Astrocyte (in vitro differentiated cells and primary cell): ENCODE measurements around the gene MUC6. TPM values are rescaled to one million over a fixed set of nuclear protein-coding genes. Genes with fewer than 3 reads are reported as not detected.

Experiments used
- DNase-seq: peaks from one replicate; pipeline ENCODE4 v3.0.0-alpha.2; 2010; ENCODE audit warnings: low read depth
- FAIRE-seq: peaks from 2 replicates; lab custom pipeline; 2011; peaks lifted over from hg19 to GRCh38; lab: Jason Lieb, UNC
- H2AFZ ChIP-seq: 2 replicates; pipeline ENCODE4 v1.6.0; 2012; ENCODE audit warnings: low read depth, low read length, inconsistent platforms
- H3K27ac ChIP-seq: 2 replicates; pipeline ENCODE4 v1.5.1; 2011; ENCODE audit warnings: low read depth, low read length, inconsistent platforms
- H3K27me3 ChIP-seq: 2 replicates; pipeline ENCODE4 v1.6.0; 2011; ENCODE audit warnings: low read length, inconsistent platforms; ENCODE audit not compliant: insufficient read depth
- H3K36me3 ChIP-seq: 2 replicates; pipeline ENCODE4 v1.5.1; 2011; ENCODE audit warnings: low read length, inconsistent platforms; ENCODE audit not compliant: insufficient read depth
- H3K4me1 ChIP-seq: 2 replicates; pipeline ENCODE4 v1.5.1; 2011; ENCODE audit warnings: low read length, inconsistent platforms; ENCODE audit not compliant: insufficient read depth
- H3K4me2 ChIP-seq: 2 replicates; pipeline ENCODE4 v1.6.0; 2012; ENCODE audit warnings: low read length, inconsistent platforms
- H3K4me3 ChIP-seq: 2 replicates; pipeline ENCODE4 v1.5.1; 2011; ENCODE audit warnings: low read depth, mild to moderate bottlenecking, low read length, inconsistent platforms; ENCODE audit not compliant: insufficient read depth
- H3K79me2 ChIP-seq: 2 replicates; pipeline ENCODE4 v1.6.0; 2012; ENCODE audit warnings: mild to moderate bottlenecking, low read length, inconsistent platforms; ENCODE audit not compliant: insufficient read depth
- H3K9ac ChIP-seq: 2 replicates; pipeline ENCODE4 v1.6.0; 2012; ENCODE audit warnings: mild to moderate bottlenecking, low read length, inconsistent platforms
- H3K9me3 ChIP-seq: 2 replicates; pipeline ENCODE4 v1.5.1; 2012; ENCODE audit warnings: low read depth, mild to moderate bottlenecking, low read length, inconsistent platforms; ENCODE audit not compliant: insufficient read depth
- H4K20me1 ChIP-seq: 2 replicates; pipeline ENCODE4 v1.6.0; 2012; ENCODE audit warnings: low read length, inconsistent platforms; ENCODE audit not compliant: insufficient read depth
- H3K27ac Mint-ChIP-seq: one replicate; pipeline ENCODE4 v1.8.0; 2021; ENCODE audit warnings: mild to moderate bottlenecking, mixed read lengths; ENCODE audit not compliant: unreplicated experiment
- H3K27me3 Mint-ChIP-seq: one replicate; pipeline ENCODE4 v1.8.0; 2021; ENCODE audit warnings: low read depth, mixed read lengths; ENCODE audit not compliant: unreplicated experiment
- H3K36me3 Mint-ChIP-seq: one replicate; pipeline ENCODE4 v1.8.0; 2021; ENCODE audit warnings: low read depth, mixed read lengths; ENCODE audit not compliant: unreplicated experiment
- H3K4me1 Mint-ChIP-seq: one replicate; pipeline ENCODE4 v1.8.0; 2021; ENCODE audit warnings: low read depth, mixed read lengths; ENCODE audit not compliant: unreplicated experiment
- H3K4me3 Mint-ChIP-seq: one replicate; pipeline ENCODE4 v1.8.0; 2021; ENCODE audit warnings: mild to moderate bottlenecking, moderate library complexity, mixed read lengths; ENCODE audit not compliant: unreplicated experiment
- H3K9me3 Mint-ChIP-seq: one replicate; pipeline ENCODE4 v1.8.0; 2021; ENCODE audit warnings: mild to moderate bottlenecking, mixed read lengths; ENCODE audit not compliant: unreplicated experiment
- EZH2 ChIP-seq: IDR thresholded peaks from 2 replicates; pipeline ENCODE4 v1.6.1; 2012; ENCODE audit warnings: mild to moderate bottlenecking, low read length, inconsistent platforms; ENCODE audit not compliant: insufficient read depth
- total RNA-seq: library from RNA; stranded (reverse); gene quantifications from 2 replicates; pipeline ENCODE4 v1.2.1, GENCODE V29; 2021
- TF ChIP-seq, protein P1 (sequence below): IDR thresholded peaks from 2 replicates; pipeline ENCODE4 v1.5.1; 2011; ENCODE audit warnings: low read depth, mild to moderate bottlenecking, inconsistent platforms, low read length, moderate library complexity; ENCODE audit not compliant: insufficient read depth

Gene MUC6
- total RNA-seq, 1 donor from 2014 or later = not detected

DNA sequence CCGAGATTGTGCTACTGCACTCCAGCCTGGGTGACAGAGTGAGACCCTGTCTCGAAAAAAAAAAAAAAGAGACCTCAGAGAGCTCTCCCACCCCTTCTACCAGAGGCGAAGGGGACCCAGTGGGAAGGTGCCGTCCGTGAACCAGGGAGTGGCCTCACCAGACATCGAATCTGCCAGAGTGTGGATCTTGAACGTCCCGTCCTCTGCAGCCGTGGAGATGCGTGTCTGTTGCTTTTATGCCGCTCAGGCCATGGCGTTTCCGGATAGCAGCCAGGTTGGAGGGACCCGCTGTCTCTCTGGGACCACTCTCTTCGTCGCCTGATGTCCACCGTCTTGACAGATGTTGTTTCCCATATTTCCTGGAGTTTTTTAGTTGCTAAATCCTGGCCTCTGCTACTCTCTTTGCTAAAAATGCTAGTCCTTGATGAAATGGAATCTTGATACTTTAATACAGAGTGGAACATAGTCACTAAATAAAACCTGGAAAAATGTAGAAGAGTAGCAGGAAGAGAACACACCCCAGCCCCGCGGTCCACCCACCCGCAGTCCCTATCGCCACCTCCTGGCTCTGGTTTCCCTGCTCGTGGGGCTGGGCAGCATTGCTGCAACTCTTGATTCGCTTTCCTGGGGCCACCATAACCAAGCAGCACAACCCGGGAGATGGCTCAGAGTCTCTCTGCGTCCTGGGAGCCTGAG lies 12.0 kb upstream of the MUC6 start:
- Histone ChIP-seq H3K27me3 (peaks cover 13% of the 10 kb centered on the region), H3K4me3 (no peak overlapping the region), H3K9me3 (no peaks in the 10 kb centered on the region), H2AFZ (no peak overlapping the region), H3K36me3 (no peaks in the 10 kb centered on the region), H3K9ac (no peak overlapping the region), H3K27ac (no peak overlapping the region), H4K20me1 (no peaks in the 10 kb centered on the region), H3K4me1 (no peaks in the 10 kb centered on the region), H3K4me2 (no peak overlapping the region), H3K79me2 (no peaks in the 10 kb centered on the region)
- no peaks in the 10 kb centered on the region for H3K4me1 Mint-ChIP-seq
- no peak for FAIRE-seq
- H3K27ac Mint-ChIP-seq = no peak overlapping the region
- peaks cover 24% of the 10 kb centered on the region for H3K27me3 Mint-ChIP-seq
- TF ChIP-seq EZH2 = no peak
- TF ChIP-seq, protein P1, sequence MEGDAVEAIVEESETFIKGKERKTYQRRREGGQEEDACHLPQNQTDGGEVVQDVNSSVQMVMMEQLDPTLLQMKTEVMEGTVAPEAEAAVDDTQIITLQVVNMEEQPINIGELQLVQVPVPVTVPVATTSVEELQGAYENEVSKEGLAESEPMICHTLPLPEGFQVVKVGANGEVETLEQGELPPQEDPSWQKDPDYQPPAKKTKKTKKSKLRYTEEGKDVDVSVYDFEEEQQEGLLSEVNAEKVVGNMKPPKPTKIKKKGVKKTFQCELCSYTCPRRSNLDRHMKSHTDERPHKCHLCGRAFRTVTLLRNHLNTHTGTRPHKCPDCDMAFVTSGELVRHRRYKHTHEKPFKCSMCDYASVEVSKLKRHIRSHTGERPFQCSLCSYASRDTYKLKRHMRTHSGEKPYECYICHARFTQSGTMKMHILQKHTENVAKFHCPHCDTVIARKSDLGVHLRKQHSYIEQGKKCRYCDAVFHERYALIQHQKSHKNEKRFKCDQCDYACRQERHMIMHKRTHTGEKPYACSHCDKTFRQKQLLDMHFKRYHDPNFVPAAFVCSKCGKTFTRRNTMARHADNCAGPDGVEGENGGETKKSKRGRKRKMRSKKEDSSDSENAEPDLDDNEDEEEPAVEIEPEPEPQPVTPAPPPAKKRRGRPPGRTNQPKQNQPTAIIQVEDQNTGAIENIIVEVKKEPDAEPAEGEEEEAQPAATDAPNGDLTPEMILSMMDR = no peak
- no peaks in the 10 kb centered on the region for H3K9me3 Mint-ChIP-seq
- H3K36me3 Mint-ChIP-seq = peaks cover 4% of the 10 kb centered on the region
- H3K4me3 Mint-ChIP-seq = no peak overlapping the region
- no peak for DNase-seq

DNA sequence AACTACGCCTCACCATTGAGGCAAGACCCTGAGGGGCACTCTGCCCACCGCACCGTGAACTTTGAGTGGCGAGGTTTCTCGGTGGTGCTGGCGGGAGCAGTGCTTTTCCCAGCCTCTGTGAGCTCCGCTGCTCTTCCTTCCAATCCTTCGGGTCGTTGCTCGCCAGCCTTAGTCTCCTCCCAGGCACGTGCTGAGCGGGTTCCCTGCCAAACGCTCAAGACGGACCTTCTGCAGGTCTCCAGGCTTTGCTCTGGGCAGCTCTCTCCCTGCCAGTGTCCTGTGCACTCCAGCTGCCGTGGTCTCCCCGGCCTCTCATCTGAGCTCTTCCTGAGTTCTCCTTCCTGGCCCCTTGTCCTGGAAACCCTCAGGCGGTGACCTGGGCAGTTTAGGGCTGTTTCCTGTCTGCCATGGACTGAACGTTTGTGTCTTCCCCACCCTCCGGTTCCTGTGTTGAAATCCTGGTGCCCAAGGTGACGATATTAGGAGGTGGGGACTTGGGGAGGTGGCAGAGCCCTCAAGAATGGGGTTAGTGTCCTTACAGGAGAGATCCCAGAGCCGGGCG lies 11.2 kb upstream of the MUC6 start:
- no peaks in the 10 kb centered on the region for H3K9me3 Mint-ChIP-seq
- no peak overlapping the region for H3K4me2 ChIP-seq
- no peaks in the 10 kb centered on the region for H4K20me1 ChIP-seq
- H3K27ac ChIP-seq = no peak overlapping the region
- peaks cover 13% of the 10 kb centered on the region for H3K27me3 ChIP-seq
- H3K9me3 ChIP-seq = no peaks in the 10 kb centered on the region
- no peak for DNase-seq
- no peak for TF ChIP-seq EZH2
- TF ChIP-seq, protein P1 = no peak
- H3K4me3 ChIP-seq = no peak overlapping the region
- FAIRE-seq = no peak
- no peak overlapping the region for H2AFZ ChIP-seq
- H3K9ac ChIP-seq = no peak overlapping the region
- no peaks in the 10 kb centered on the region for H3K4me1 ChIP-seq
- no peak overlapping the region for H3K4me3 Mint-ChIP-seq
- H3K4me1 Mint-ChIP-seq = no peaks in the 10 kb centered on the region
- H3K27ac Mint-ChIP-seq = peak overlapping the region; percentile 53
- H3K27me3 Mint-ChIP-seq = peaks cover 24% of the 10 kb centered on the region
- H3K36me3 Mint-ChIP-seq = peaks cover 4% of the 10 kb centered on the region
- H3K79me2 ChIP-seq = no peaks in the 10 kb centered on the region
- H3K36me3 ChIP-seq = no peaks in the 10 kb centered on the region

DNA sequence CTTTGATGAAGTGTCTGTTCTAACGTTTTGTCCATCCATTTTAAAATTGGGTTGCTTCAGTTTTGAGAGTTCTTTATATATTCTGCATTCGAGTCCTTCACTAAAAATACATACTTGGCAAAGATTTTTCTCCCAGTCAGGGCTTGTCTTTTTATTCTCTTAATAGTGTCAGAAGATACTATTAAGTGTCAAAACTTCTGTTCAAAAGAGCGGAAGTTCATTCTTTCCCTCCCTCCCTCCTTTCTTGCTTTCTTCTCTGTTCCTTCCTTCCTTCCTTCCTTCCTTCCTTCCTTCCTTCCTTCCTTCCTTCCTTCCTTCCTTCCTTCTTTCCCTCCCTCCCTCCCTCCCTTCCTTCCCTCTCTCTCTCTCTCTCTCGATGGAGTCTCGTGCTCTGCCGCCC lies 7.6 kb upstream of the MUC6 start:
- Mint-ChIP-seq H3K4me3 (peak overlapping the region; percentile 28), H3K36me3 (peaks cover 4% of the 10 kb centered on the region), H3K4me1 (no peaks in the 10 kb centered on the region), H3K27ac (no peak overlapping the region), H3K27me3 (peaks cover 30% of the 10 kb centered on the region), H3K9me3 (no peaks in the 10 kb centered on the region)
- no peak overlapping the region for H3K4me3 ChIP-seq
- H3K4me2 ChIP-seq = no peak overlapping the region
- H3K27ac ChIP-seq = no peak overlapping the region
- no peaks in the 10 kb centered on the region for H3K36me3 ChIP-seq
- TF ChIP-seq EZH2 = no peak
- TF ChIP-seq, protein P1 = no peak
- DNase-seq = no peak
- H3K4me1 ChIP-seq = no peaks in the 10 kb centered on the region
- H4K20me1 ChIP-seq = no peaks in the 10 kb centered on the region
- no peaks in the 10 kb centered on the region for H3K9me3 ChIP-seq
- H2AFZ ChIP-seq = no peak overlapping the region
- H3K79me2 ChIP-seq = no peaks in the 10 kb centered on the region
- peaks cover 10% of the 10 kb centered on the region for H3K27me3 ChIP-seq
- H3K9ac ChIP-seq = no peak overlapping the region
- no peak for FAIRE-seq
